DOHH2 (cell line): Measurements from ENCODE around the gene C1orf232.

Source experiments
- CTCF ChIP-seq: fragments of 200-600 bp; sonication (generic); IDR thresholded peaks from one replicate; pipeline ENCODE4 v1.5.1; 2014; ENCODE audit warnings: antibody characterized with exemption, mild to moderate bottlenecking, low read depth, low read length; ENCODE audit not compliant: poor library complexity, severe bottlenecking
- EZH2phosphoT487 ChIP-seq: fragments of 200-600 bp; sonication (generic); IDR thresholded peaks from 2 replicates; pipeline ENCODE4 v1.6.1; 2017; ENCODE audit warnings: borderline replicate concordance, mild to moderate bottlenecking, antibody characterized with exemption, low read length, moderate library complexity, mixed read lengths

- TF ChIP-seq CTCF: no peak
- no peak for TF ChIP-seq EZH2phosphoT487
Measured at GRCh38 chr1:26125946-26126320, 42.8 kb downstream of the C1orf232 start.
